ENCODE measurements around the gene C8B.

C8B gene

GRCh38 chr1:56965916-56966697 is at the start of gene C8B:
C8B (minus strand) TSS chr1:56966015; CDS start chr1:56965948, 67 bp downstream.
- no peaks in the 10 kb centered on the region for H3K36me3 Mint-ChIP-seq (ENCODE audit: low read depth)
- H3K4me1 Mint-ChIP-seq (ENCODE audit: low read depth), result no peaks in the 10 kb centered on the region
- no peak within 1 kb of the TSS for H3K27ac Mint-ChIP-seq
- no peak for DNase-seq
- no peaks in the 10 kb centered on the region for H3K27me3 Mint-ChIP-seq
- H3K9me3 Mint-ChIP-seq, result peaks cover 6% of the 10 kb centered on the region
- no peak within 1 kb of the TSS for H3K4me3 Mint-ChIP-seq

GRCh38 chr1:57015071-57015470 is 49.3 kb upstream of the C8B start:
- H3K9me3 Mint-ChIP-seq, result no peaks in the 10 kb centered on the region
- no peaks in the 10 kb centered on the region for H3K4me1 Mint-ChIP-seq (ENCODE audit: low read depth)
- no peaks in the 10 kb centered on the region for H3K36me3 Mint-ChIP-seq (ENCODE audit: low read depth)

GRCh38 chr1:57013522-57013921 is 47.7 kb upstream of the C8B start:
- H3K27ac Mint-ChIP-seq, result no peak overlapping the region
- H3K27me3 Mint-ChIP-seq, result no peaks in the 10 kb centered on the region
- no peak overlapping the region for H3K4me3 Mint-ChIP-seq
- no peaks in the 10 kb centered on the region for H3K36me3 Mint-ChIP-seq (ENCODE audit: low read depth)
- no peaks in the 10 kb centered on the region for H3K9me3 Mint-ChIP-seq
- no peaks in the 10 kb centered on the region for H3K4me1 Mint-ChIP-seq (ENCODE audit: low read depth)
- no peak for DNase-seq

More at GRCh38 chr1:57015071-57015470, 49.3 kb upstream of the C8B start:
- Mint-ChIP-seq H3K4me3 (no peak overlapping the region), H3K27me3 (no peaks in the 10 kb centered on the region), H3K27ac (no peak overlapping the region)
- no peak for DNase-seq

- Mint-ChIP-seq H3K27me3 (no peaks in the 10 kb centered on the region), H3K27ac (no peak overlapping the region), H3K36me3 (ENCODE audit: low read depth) (no peaks in the 10 kb centered on the region), H3K9me3 (no peaks in the 10 kb centered on the region), H3K4me1 (ENCODE audit: low read depth) (no peaks in the 10 kb centered on the region), H3K4me3 (no peak overlapping the region)
- DNase-seq, result no peak
Measured at GRCh38 chr1:57012315-57012714, 46.5 kb upstream of the C8B start.

GRCh38 chr1:57010511-57010910 is 44.7 kb upstream of the C8B start:
- no peaks in the 10 kb centered on the region for H3K9me3 Mint-ChIP-seq
- H3K4me3 Mint-ChIP-seq, result no peak overlapping the region
- no peaks in the 10 kb centered on the region for H3K27me3 Mint-ChIP-seq
- no peaks in the 10 kb centered on the region for H3K36me3 Mint-ChIP-seq (ENCODE audit: low read depth)
- no peak for DNase-seq
- no peak overlapping the region for H3K27ac Mint-ChIP-seq
- no peaks in the 10 kb centered on the region for H3K4me1 Mint-ChIP-seq (ENCODE audit: low read depth)

GRCh38 chr1:57007948-57008347 is 42.1 kb upstream of the C8B start:
- Mint-ChIP-seq H3K27me3 (no peaks in the 10 kb centered on the region), H3K4me3 (no peak overlapping the region), H3K36me3 (ENCODE audit: low read depth) (no peaks in the 10 kb centered on the region), H3K27ac (no peak overlapping the region), H3K9me3 (no peaks in the 10 kb centered on the region), H3K4me1 (ENCODE audit: low read depth) (no peaks in the 10 kb centered on the region)
- DNase-seq, result no peak

GRCh38 chr1:57007472-57007871 is 41.7 kb upstream of the C8B start:
- no peaks in the 10 kb centered on the region for H3K4me1 Mint-ChIP-seq (ENCODE audit: low read depth)
- no peaks in the 10 kb centered on the region for H3K36me3 Mint-ChIP-seq (ENCODE audit: low read depth)
- no peaks in the 10 kb centered on the region for H3K27me3 Mint-ChIP-seq
- no peaks in the 10 kb centered on the region for H3K9me3 Mint-ChIP-seq
- no peak for DNase-seq
- no peak overlapping the region for H3K27ac Mint-ChIP-seq
- no peak overlapping the region for H3K4me3 Mint-ChIP-seq

- H3K27ac Mint-ChIP-seq, result no peak overlapping the region
- H3K4me3 Mint-ChIP-seq, result no peak overlapping the region
- H3K4me1 Mint-ChIP-seq (ENCODE audit: low read depth), result no peaks in the 10 kb centered on the region
- no peaks in the 10 kb centered on the region for H3K27me3 Mint-ChIP-seq
- H3K9me3 Mint-ChIP-seq, result no peaks in the 10 kb centered on the region
- H3K36me3 Mint-ChIP-seq (ENCODE audit: low read depth), result no peaks in the 10 kb centered on the region
- no peak for DNase-seq
Measured at GRCh38 chr1:57003398-57004139, 37.8 kb upstream of the C8B start.

GRCh38 chr1:56995414-56996100 is 29.7 kb upstream of the C8B start:
- H3K27ac Mint-ChIP-seq, result no peak overlapping the region
- no peak for DNase-seq
- H3K4me1 Mint-ChIP-seq (ENCODE audit: low read depth), result no peaks in the 10 kb centered on the region
- H3K4me3 Mint-ChIP-seq, result no peak overlapping the region
- H3K36me3 Mint-ChIP-seq (ENCODE audit: low read depth), result no peaks in the 10 kb centered on the region
- H3K27me3 Mint-ChIP-seq, result peaks cover 1% of the 10 kb centered on the region
- no peaks in the 10 kb centered on the region for H3K9me3 Mint-ChIP-seq

- no peaks in the 10 kb centered on the region for H3K4me1 Mint-ChIP-seq (ENCODE audit: low read depth)
- H3K9me3 Mint-ChIP-seq, result no peaks in the 10 kb centered on the region
- no peak overlapping the region for H3K4me3 Mint-ChIP-seq
- no peak for DNase-seq
- no peaks in the 10 kb centered on the region for H3K36me3 Mint-ChIP-seq (ENCODE audit: low read depth)
- H3K27me3 Mint-ChIP-seq, result peaks cover 2% of the 10 kb centered on the region
- no peak overlapping the region for H3K27ac Mint-ChIP-seq
Measured at GRCh38 chr1:56993475-56993874, 27.7 kb upstream of the C8B start.

GRCh38 chr1:56992318-56993125 is 26.7 kb upstream of the C8B start:
- no peaks in the 10 kb centered on the region for H3K9me3 Mint-ChIP-seq
- no peak for DNase-seq
- no peaks in the 10 kb centered on the region for H3K4me1 Mint-ChIP-seq (ENCODE audit: low read depth)
- H3K27ac Mint-ChIP-seq, result no peak overlapping the region
- H3K4me3 Mint-ChIP-seq, result no peak overlapping the region
- H3K36me3 Mint-ChIP-seq (ENCODE audit: low read depth), result no peaks in the 10 kb centered on the region
- H3K27me3 Mint-ChIP-seq, result peaks cover 2% of the 10 kb centered on the region

GRCh38 chr1:56991576-56991975 is 25.8 kb upstream of the C8B start:
- DNase-seq, result no peak
- H3K4me1 Mint-ChIP-seq (ENCODE audit: low read depth), result no peaks in the 10 kb centered on the region
- no peaks in the 10 kb centered on the region for H3K36me3 Mint-ChIP-seq (ENCODE audit: low read depth)
- no peaks in the 10 kb centered on the region for H3K9me3 Mint-ChIP-seq
- H3K4me3 Mint-ChIP-seq, result no peak overlapping the region
- no peak overlapping the region for H3K27ac Mint-ChIP-seq
- peaks cover 2% of the 10 kb centered on the region for H3K27me3 Mint-ChIP-seq

GRCh38 chr1:56986397-56986796 is 20.6 kb upstream of the C8B start:
- Mint-ChIP-seq H3K36me3 (ENCODE audit: low read depth) (no peaks in the 10 kb centered on the region), H3K9me3 (no peaks in the 10 kb centered on the region), H3K4me3 (no peak overlapping the region), H3K27ac (no peak overlapping the region), H3K27me3 (peaks cover 4% of the 10 kb centered on the region), H3K4me1 (ENCODE audit: low read depth) (no peaks in the 10 kb centered on the region)
- no peak for DNase-seq

GRCh38 chr1:56985857-56986256 is 20.0 kb upstream of the C8B start:
- H3K36me3 Mint-ChIP-seq (ENCODE audit: low read depth), result no peaks in the 10 kb centered on the region
- peaks cover 4% of the 10 kb centered on the region for H3K27me3 Mint-ChIP-seq
- no peak for DNase-seq
- H3K27ac Mint-ChIP-seq, result no peak overlapping the region
- no peaks in the 10 kb centered on the region for H3K9me3 Mint-ChIP-seq
- no peaks in the 10 kb centered on the region for H3K4me1 Mint-ChIP-seq (ENCODE audit: low read depth)
- H3K4me3 Mint-ChIP-seq, result no peak overlapping the region

Measured in activated T-cell treated with anti-CD3 and anti-CD28 coated beads, Interleukin-2, amount 50 U/mL, for 24 hours (primary cell).